SK-N-SH (cell line): ENCODE measurements around the gene TEKT5.

Source experiments
- CTCF ChIP-seq: fragments of 200-600 bp; sonication (generic); IDR thresholded peaks from 2 replicates; pipeline ENCODE4 v1.6.1; 2017; ENCODE audit warnings: antibody characterized with exemption, mild to moderate bottlenecking, moderate library complexity
- EP300 ChIP-seq, 2 experiments: IDR thresholded peaks; 2 replicates each; pipeline versions ENCODE4 v1.4.0 to v1.6.1; 2012; ENCODE audit warnings: borderline replicate concordance in 1 of 2, low read depth in 1 of 2, low read length in 1 of 2
- EZH2phosphoT487 ChIP-seq: fragments of 200-600 bp; sonication (generic); IDR thresholded peaks from 2 replicates; pipeline ENCODE4 v1.6.1; 2017; ENCODE audit warnings: low read depth, mixed run types, mild to moderate bottlenecking, antibody characterized with exemption, moderate library complexity, borderline replicate concordance
- GATA2 ChIP-seq: sonication (generic); formaldehyde crosslinking; IDR thresholded peaks from 2 replicates; pipeline ENCODE4 v1.5.0; 2020; ENCODE audit warnings: mild to moderate bottlenecking, missing genetic modification reagents
- POLR2AphosphoS5 ChIP-seq: IDR thresholded peaks from 2 replicates; pipeline ENCODE4 v1.6.1; 2012; ENCODE audit warnings: low read depth, low read length
- REST ChIP-seq: IDR thresholded peaks from 2 replicates; pipeline ENCODE4 v1.6.1; 2012; ENCODE audit warnings: mild to moderate bottlenecking, low read depth, low read length, moderate library complexity
- TAF1 ChIP-seq: IDR thresholded peaks from 2 replicates; pipeline ENCODE4 v1.6.1; 2012; ENCODE audit warnings: low read depth, mild to moderate bottlenecking, low read length, moderate library complexity, borderline replicate concordance
- TF ChIP-seq, protein P1 (sequence below): IDR thresholded peaks from 2 replicates; pipeline ENCODE4 v1.4.0; 2012; ENCODE audit warnings: low read depth
- TF ChIP-seq, protein P2 (sequence below): fragments of 150-350 bp; IDR thresholded peaks from 2 replicates; pipeline ENCODE4 v1.6.1; 2017; ENCODE audit warnings: antibody characterized with exemption, low read length, low read depth, borderline replicate concordance
- TF ChIP-seq, protein P3 (sequence below): IDR thresholded peaks from 2 replicates; pipeline ENCODE4 v1.4.0; 2012; ENCODE audit warnings: low read depth, borderline replicate concordance

- TF ChIP-seq CTCF: no peak
- no peak for TF ChIP-seq EP300 (IDR thresholded peaks at IDR 0.05; ENCODE audit: borderline replicate concordance in 1 of 2, low read depth in 1 of 2, low read length in 1 of 2)
- TF ChIP-seq POLR2AphosphoS5: no peak
- no peak for TF ChIP-seq REST
- TF ChIP-seq GATA2 (CRISPR knock-in tag): no peak
- TF ChIP-seq TAF1: no peak
- TF ChIP-seq, protein P1, sequence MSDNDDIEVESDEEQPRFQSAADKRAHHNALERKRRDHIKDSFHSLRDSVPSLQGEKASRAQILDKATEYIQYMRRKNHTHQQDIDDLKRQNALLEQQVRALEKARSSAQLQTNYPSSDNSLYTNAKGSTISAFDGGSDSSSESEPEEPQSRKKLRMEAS: no peak
- TF ChIP-seq, protein P2, sequence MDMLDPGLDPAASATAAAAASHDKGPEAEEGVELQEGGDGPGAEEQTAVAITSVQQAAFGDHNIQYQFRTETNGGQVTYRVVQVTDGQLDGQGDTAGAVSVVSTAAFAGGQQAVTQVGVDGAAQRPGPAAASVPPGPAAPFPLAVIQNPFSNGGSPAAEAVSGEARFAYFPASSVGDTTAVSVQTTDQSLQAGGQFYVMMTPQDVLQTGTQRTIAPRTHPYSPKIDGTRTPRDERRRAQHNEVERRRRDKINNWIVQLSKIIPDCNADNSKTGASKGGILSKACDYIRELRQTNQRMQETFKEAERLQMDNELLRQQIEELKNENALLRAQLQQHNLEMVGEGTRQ: no peak
- TF ChIP-seq, protein P3, sequence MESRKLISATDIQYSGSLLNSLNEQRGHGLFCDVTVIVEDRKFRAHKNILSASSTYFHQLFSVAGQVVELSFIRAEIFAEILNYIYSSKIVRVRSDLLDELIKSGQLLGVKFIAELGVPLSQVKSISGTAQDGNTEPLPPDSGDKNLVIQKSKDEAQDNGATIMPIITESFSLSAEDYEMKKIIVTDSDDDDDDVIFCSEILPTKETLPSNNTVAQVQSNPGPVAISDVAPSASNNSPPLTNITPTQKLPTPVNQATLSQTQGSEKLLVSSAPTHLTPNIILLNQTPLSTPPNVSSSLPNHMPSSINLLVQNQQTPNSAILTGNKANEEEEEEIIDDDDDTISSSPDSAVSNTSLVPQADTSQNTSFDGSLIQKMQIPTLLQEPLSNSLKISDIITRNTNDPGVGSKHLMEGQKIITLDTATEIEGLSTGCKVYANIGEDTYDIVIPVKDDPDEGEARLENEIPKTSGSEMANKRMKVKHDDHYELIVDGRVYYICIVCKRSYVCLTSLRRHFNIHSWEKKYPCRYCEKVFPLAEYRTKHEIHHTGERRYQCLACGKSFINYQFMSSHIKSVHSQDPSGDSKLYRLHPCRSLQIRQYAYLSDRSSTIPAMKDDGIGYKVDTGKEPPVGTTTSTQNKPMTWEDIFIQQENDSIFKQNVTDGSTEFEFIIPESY: no peak
- no peak for TF ChIP-seq EZH2phosphoT487
Measured at GRCh38 chr16:10658943-10659342, 35.8 kb downstream of the TEKT5 start.
